Calu3 (cell line): ENCODE results near the gene GPR183. TPM values are rescaled to one million over a fixed set of nuclear protein-coding genes. Genes with fewer than 3 reads are reported as not detected.

Experiments used
- BruUV-seq: library from RNA; stranded (reverse); fragments of 400-500 nt; replicated peaks from 2 replicates; lab custom pipeline; 2021; lab: Mats Ljungman, UMichigan
- CTCF ChIA-PET: fragments of 300-600 bp; sonication (Branson Sonifier 250); formaldehyde crosslinking; loops from one replicate; lab custom pipeline; 2022; ENCODE audit warnings: antibody characterized with exemption; lab: Charles Lee
- DNase-seq: peaks from one replicate; pipeline ENCODE4 v3.0.0; 2022
- H3K27ac Mint-ChIP-seq: one replicate; pipeline ENCODE4 v1.8.0; 2022; ENCODE audit warnings: mixed read lengths; ENCODE audit not compliant: unreplicated experiment
- H3K27me3 Mint-ChIP-seq: one replicate; pipeline ENCODE4 v1.8.0; 2022; ENCODE audit warnings: mixed read lengths; ENCODE audit not compliant: unreplicated experiment
- H3K36me3 Mint-ChIP-seq: one replicate; pipeline ENCODE4 v1.8.0; 2022; ENCODE audit warnings: mild to moderate bottlenecking, moderate library complexity, mixed read lengths; ENCODE audit not compliant: insufficient read depth, unreplicated experiment
- H3K4me1 Mint-ChIP-seq: one replicate; pipeline ENCODE4 v1.8.0; 2022; ENCODE audit warnings: mild to moderate bottlenecking, low read depth, mixed read lengths; ENCODE audit not compliant: unreplicated experiment
- H3K4me3 Mint-ChIP-seq: one replicate; pipeline ENCODE4 v1.8.0; 2022; ENCODE audit warnings: mild to moderate bottlenecking, low read depth, moderate library complexity, mixed read lengths; ENCODE audit not compliant: unreplicated experiment
- H3K9me3 Mint-ChIP-seq: one replicate; pipeline ENCODE4 v1.8.0; 2022; ENCODE audit warnings: low read depth, mixed read lengths; ENCODE audit not compliant: unreplicated experiment
- CTCF ChIP-seq: fragments of 200-600 bp; IDR thresholded peaks from one replicate; pipeline ENCODE4 v1.8.0; 2022; ENCODE audit warnings: antibody characterized with exemption; ENCODE audit not compliant: unreplicated experiment
- intact Hi-C: fragments of 100-400 bp; cut with micrococcal nuclease; formaldehyde crosslinking; loops from one replicate; pipeline ENCODE4 v1.10.0; 2022; ENCODE audit not compliant: unreplicated experiment
- total RNA-seq: library from RNA; stranded (reverse); gene quantifications from 2 replicates; pipeline ENCODE4 v1.2.3, GENCODE V29; 2022

The GPR183 gene
- total RNA-seq, 1 experiment from 2014 or later = not detected

- intact Hi-C loops = no loop called here
- no peak overlapping the region for H3K27ac Mint-ChIP-seq
Observed at GRCh38 chr13:99275093-99275469, 32.1 kb downstream of the GPR183 start.

GRCh38 chr13:99273128-99273527, 34.1 kb downstream of the GPR183 start:
- intact Hi-C loops = no loop called here
- no TSS peak for BruUV-seq
- no peak for TF ChIP-seq CTCF
- no peak overlapping the region for H3K27ac Mint-ChIP-seq
- peaks cover 5% of the 10 kb centered on the region for H3K36me3 Mint-ChIP-seq
- H3K27me3 Mint-ChIP-seq = no peaks in the 10 kb centered on the region
- H3K4me3 Mint-ChIP-seq = no peak overlapping the region
- no peaks in the 10 kb centered on the region for H3K4me1 Mint-ChIP-seq
- H3K9me3 Mint-ChIP-seq = no peaks in the 10 kb centered on the region
- no peak for DNase-seq
- CTCF ChIA-PET = no interaction called here

More at GRCh38 chr13:99275093-99275469, 32.1 kb downstream of the GPR183 start:
- CTCF ChIA-PET = no interaction called here
- Mint-ChIP-seq H3K4me1 (peaks cover 8% of the 10 kb centered on the region), H3K9me3 (no peaks in the 10 kb centered on the region), H3K36me3 (peaks cover 5% of the 10 kb centered on the region), H3K4me3 (no peak overlapping the region), H3K27me3 (no peaks in the 10 kb centered on the region)
- DNase-seq = no peak
- no TSS peak for BruUV-seq
- no peak for TF ChIP-seq CTCF

- CTCF ChIA-PET = interaction anchor here (0.5 kb wide), 1 partner anchor 318 kb away, joined by 4 read pairs; no protein-coding TSS in a partner anchor
- DNase-seq = no peak
- no peaks in the 10 kb centered on the region for H3K27me3 Mint-ChIP-seq
- intact Hi-C loops = no loop called here
- no peaks in the 10 kb centered on the region for H3K9me3 Mint-ChIP-seq
- H3K4me1 Mint-ChIP-seq = no peaks in the 10 kb centered on the region
- peaks cover 5% of the 10 kb centered on the region for H3K36me3 Mint-ChIP-seq
- H3K4me3 Mint-ChIP-seq = no peak overlapping the region
- TF ChIP-seq CTCF = no peak
- H3K27ac Mint-ChIP-seq = no peak overlapping the region
- BruUV-seq = no TSS peak
Observed at GRCh38 chr13:99272481-99272880, 34.7 kb downstream of the GPR183 start.

DNA sequence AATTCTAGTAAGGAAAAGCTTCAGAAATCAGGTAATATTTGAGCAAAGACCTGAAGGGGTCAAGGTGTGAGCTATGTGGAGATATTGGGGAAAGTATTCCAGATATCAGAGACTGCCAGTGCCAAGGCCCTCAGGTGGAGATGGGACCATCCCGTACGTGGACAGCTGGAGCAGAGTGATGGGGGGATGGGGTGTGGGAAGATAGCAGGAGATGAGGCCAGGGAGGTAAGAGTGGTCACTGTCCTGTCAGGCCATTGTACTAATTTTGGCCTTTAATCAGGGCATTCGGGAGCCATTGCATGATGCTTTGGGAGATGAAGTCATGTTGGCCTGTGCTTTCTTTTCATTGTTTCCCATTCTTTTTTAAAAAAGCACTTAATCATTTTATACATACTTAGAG, 36.0 kb downstream of the GPR183 start:
- DNase-seq = no peak
- peaks cover 5% of the 10 kb centered on the region for H3K36me3 Mint-ChIP-seq
- H3K27me3 Mint-ChIP-seq = no peaks in the 10 kb centered on the region
- no peak for TF ChIP-seq CTCF
- no TSS peak for BruUV-seq
- no peaks in the 10 kb centered on the region for H3K9me3 Mint-ChIP-seq
- H3K27ac Mint-ChIP-seq = no peak overlapping the region
- CTCF ChIA-PET = no interaction called here
- H3K4me3 Mint-ChIP-seq = no peak overlapping the region
- intact Hi-C loops = no loop called here
- H3K4me1 Mint-ChIP-seq = no peaks in the 10 kb centered on the region
